Stimulated activated CD4-positive, alpha-beta T cell treated with anti-CD3 and anti-CD28 coated beads, Interleukin-1b, Interleukin-23, amount 100 ng/mL, for 48 hours (primary cell): ENCODE data around the gene EMC8.
A peak's percentile ranks its signal among the peaks of the same experiment; 100 is the strongest.

Experiments
- DNase-seq: peaks from one replicate; pipeline ENCODE4 v3.0.0-alpha.2; 2020

EMC8 gene

GRCh38 chr16:85752511-85753420 is 46.6 kb downstream of the EMC8 start:
- DNase-seq: no peak

- DNase-seq: no peak
These were observed 47.4 kb downstream of the EMC8 start for GRCh38 chr16:85751698-85752501.

- no peak for DNase-seq
These were observed 48.3 kb downstream of the EMC8 start, which contains the start of gene C16orf74 for GRCh38 chr16:85750827-85751697. C16orf74 (minus strand) TSS chr16:85751096; CDS start chr16:85735217, 15,879 bp downstream.

- DNase-seq: no peak
These were observed 49.1 kb downstream of the EMC8 start for GRCh38 chr16:85750146-85750826.

- DNase-seq: no peak
These were observed 49.6 kb downstream of the EMC8 start for GRCh38 chr16:85749771-85750145.

- DNase-seq: no peak
These were observed 52.7 kb downstream of the EMC8 start for GRCh38 chr16:85746460-85747215.

GRCh38 chr16:85738923-85739715 is 60.2 kb downstream of the EMC8 start:
- DNase-seq: no peak

GRCh38 chr16:85736921-85737320 is 62.4 kb downstream of the EMC8 start:
- DNase-seq: no peak

GRCh38 chr16:85735946-85736345 is 63.4 kb downstream of the EMC8 start:
- DNase-seq: no peak

GRCh38 chr16:85735225-85735635 is 64.1 kb downstream of the EMC8 start:
- DNase-seq: peak; percentile 19

GRCh38 chr16:85734311-85735017 is 64.9 kb downstream of the EMC8 start:
- DNase-seq: no peak

GRCh38 chr16:85733839-85734170 is 65.5 kb downstream of the EMC8 start:
- no peak for DNase-seq

- no peak for DNase-seq
These were observed 66.0 kb downstream of the EMC8 start for GRCh38 chr16:85733155-85733838.

GRCh38 chr16:85731179-85731578 is 68.2 kb downstream of the EMC8 start:
- no peak for DNase-seq

GRCh38 chr16:85730186-85730465 is 69.2 kb downstream of the EMC8 start:
- DNase-seq: no peak

GRCh38 chr16:85729452-85730185 is 69.7 kb downstream of the EMC8 start:
- no peak for DNase-seq

- no peak for DNase-seq
These were observed 70.5 kb downstream of the EMC8 start for GRCh38 chr16:85728879-85729278.
